K562 (cell line): Measurements from ENCODE around the gene HSPA1L. TPM values are rescaled to one million over a fixed set of nuclear protein-coding genes. Genes with fewer than 3 reads are reported as not detected.

Experiments
- AFF1 ChIP-seq, 2 experiments: fragments of 450-650 bp; IDR thresholded peaks; 2 replicates each; pipeline ENCODE4 v1.6.1; 2018; ENCODE audit warnings: mild to moderate bottlenecking in 2 of 2, low read depth in 1 of 2; ENCODE audit not compliant: partially characterized antibody in 2 of 2
- ATF1 ChIP-seq, 2 experiments: fragments of 450-650 bp in 1 of 2; IDR thresholded peaks; 2 replicates each; pipeline ENCODE4 v1.6.1; 2016; ENCODE audit warnings: missing compliant biosample characterization in 1 of 2, missing genetic modification characterization in 1 of 2
- BRD9 ChIP-seq: fragments of 450-650 bp; IDR thresholded peaks from 2 replicates; pipeline ENCODE4 v1.6.1; 2018; ENCODE audit warnings: low read depth; ENCODE audit not compliant: partially characterized antibody
- CREB3L1 ChIP-seq: fragments of 450-650 bp; IDR thresholded peaks from 2 replicates; pipeline ENCODE4 v1.6.1; 2014; ENCODE audit warnings: low read depth, mild to moderate bottlenecking, moderate library complexity, borderline replicate concordance
- EP400 ChIP-seq: fragments of 450-650 bp; IDR thresholded peaks from 2 replicates; pipeline ENCODE4 v1.6.1; 2017; ENCODE audit warnings: antibody characterized with exemption, mild to moderate bottlenecking, moderate library complexity
- FOXA3 ChIP-seq, 2 experiments: fragments of 450-650 bp in 1 of 2; sonication (generic) in 1 of 2; formaldehyde crosslinking; IDR thresholded peaks in 1 of 2; conservative IDR thresholded peaks in 1 of 2; 2 replicates each; pipeline versions ENCODE4 v1.4.0 to v1.8.0; 2020 to 2022; ENCODE audit warnings: mild to moderate bottlenecking in 2 of 2, missing genetic modification reagents in 1 of 2
- GATAD2A ChIP-seq: fragments of 450-650 bp; IDR thresholded peaks from 2 replicates; pipeline ENCODE4 v1.6.1; 2017
- HDAC1 ChIP-seq, 2 experiments: fragments of 450-650 bp; IDR thresholded peaks; 2 replicates each; pipeline ENCODE4 v1.6.1; 2016 to 2017; ENCODE audit warnings: inconsistent platforms in 1 of 2, mild to moderate bottlenecking in 1 of 2, moderate library complexity in 1 of 2
- KDM1A ChIP-seq, 2 experiments: fragments of 450-650 bp; IDR thresholded peaks; 2 replicates each; pipeline ENCODE4 v1.6.1; 2016; ENCODE audit warnings: mild to moderate bottlenecking in 2 of 2
- MTA1 ChIP-seq: fragments of 450-650 bp; IDR thresholded peaks from 2 replicates; pipeline ENCODE4 v1.6.1; 2017; ENCODE audit warnings: borderline replicate concordance
- NBN ChIP-seq: fragments of 450-650 bp; IDR thresholded peaks from 2 replicates; pipeline ENCODE4 v1.6.1; 2016; ENCODE audit warnings: low read depth, mild to moderate bottlenecking
- RBM22 ChIP-seq: fragments of 200-400 bp; formaldehyde crosslinking; IDR thresholded peaks from 2 replicates; pipeline ENCODE4 v1.6.1; 2018; ENCODE audit warnings: low read length, low read depth; ENCODE audit not compliant: poor library complexity, severe bottlenecking
- SMARCB1 ChIP-seq: IDR thresholded peaks from 2 replicates; pipeline ENCODE4 v1.6.1; 2011; ENCODE audit warnings: improper control_type of control experiment, low read depth; ENCODE audit not compliant: insufficient read length
- SOX6 ChIP-seq: fragments of 450-650 bp; IDR thresholded peaks from 2 replicates; pipeline ENCODE4 v1.6.1; 2014; ENCODE audit warnings: mild to moderate bottlenecking
- SREBF2 ChIP-seq: sonication (generic); formaldehyde crosslinking; IDR thresholded peaks from 2 replicates; pipeline ENCODE4 v1.4.0; 2020; ENCODE audit warnings: mild to moderate bottlenecking, missing genetic modification reagents
- TAL1 ChIP-seq: fragments of 450-650 bp; IDR thresholded peaks from 2 replicates; pipeline ENCODE4 v1.6.1; 2016; ENCODE audit warnings: mild to moderate bottlenecking
- TBL1XR1 ChIP-seq, 2 experiments: IDR thresholded peaks; 2 replicates each; pipeline ENCODE4 v1.6.1; 2012; ENCODE audit warnings: improper control_type of control experiment in 2 of 2, low read length in 2 of 2, mild to moderate bottlenecking in 1 of 2
- TFE3 ChIP-seq: fragments of 450-650 bp; formaldehyde crosslinking; IDR thresholded peaks from 2 replicates; pipeline ENCODE4 v1.4.0; 2020; ENCODE audit warnings: mild to moderate bottlenecking, mixed read lengths
- ZBED1 ChIP-seq: IDR thresholded peaks from 2 replicates; pipeline ENCODE4 v1.6.1; 2014
- ZNF639 ChIP-seq, 2 experiments: fragments of 200-800 bp in 1 of 2; sonication (Bioruptor generic) in 1 of 2; sonication (generic) in 1 of 2; formaldehyde crosslinking in 1 of 2; IDR thresholded peaks in 1 of 2; conservative IDR thresholded peaks in 1 of 2; 2 replicates each; pipeline versions ENCODE4 v1.5.0 to v1.6.1; 2016 to 2020; ENCODE audit warnings: missing compliant biosample characterization in 1 of 2, missing genetic modification characterization in 1 of 2, missing genetic modification reagents in 1 of 2
- polyA plus RNA-seq, 8 experiments: library from polyadenylated mRNA; depleted of rRNA in 4 of 8; stranded (reverse) in 5 of 8; unstranded in 3 of 8; fragments of >200 nt; fragmentation: Nextera tagmentation in 2 of 8; fragmentation: Illumina TruSeq in 1 of 8; extraction: Ambion mirVana in 2 of 8; extraction: Trizol in 1 of 8; gene quantifications; 2 replicates each; pipeline versions ENCODE4 v1.2.1 to v1.2.3, GENCODE V29; 2011 to 2014; ENCODE audit warnings: inconsistent platforms in 1 of 8, missing spikeins in 1 of 8
- total RNA-seq, 7 experiments: library from RNA; depleted of rRNA in 6 of 7; stranded (reverse); fragments of >200 nt in 6 of 7; fragmentation: Illumina TruSeq in 2 of 7; extraction: Trizol in 2 of 7; gene quantifications; 2 replicates each; pipeline versions ENCODE4 v1.2.1 to v1.2.3, GENCODE V29; 2011 to 2021; ENCODE audit warnings: low replicate concordance in 1 of 7

HSPA1L gene
- total and polyA plus RNA-seq, 9 of the 15 experiments (the other 6 are each of a cell fraction or from before 2014, with no cell fraction given), result 0.14 to 2.1 (median 1.3) TPM

- TF ChIP-seq ZNF639 (CRISPR knock-in tag; conservative IDR thresholded peaks at IDR 0.05 in 1 of 2, IDR thresholded peaks at IDR 0.05 in 1 of 2) (0 out of 4 replicates have a peak, but pooled peaks of 1 of the 2 experiments have one; percentile 30), TFE3 (CRISPR knock-in tag) (no peak), TBL1XR1 (IDR thresholded peaks at IDR 0.05; ENCODE audit: low read length in 2 of 2) (0 out of 4 replicates have a peak, but pooled peaks of 1 of the 2 experiments have one; percentile 13), EP400 (peak; percentile 68), HDAC1 (IDR thresholded peaks at IDR 0.05) (peak in 1 of 2 experiments; percentile 71; a peak in 2 of 4 replicates), NBN (peak; percentile 55; the same call in 1 of the 2 replicates), GATAD2A (no peak), MTA1 (peak; percentile 85), ATF1 (CRISPR knock-in tag; IDR thresholded peaks at IDR 0.05) (no peak), ATF1 (tag; IDR thresholded peaks at IDR 0.05) (peak; percentile 54), AFF1 (IDR thresholded peaks at IDR 0.05; ENCODE audit: low read depth in 1 of 2, partially characterized antibody in 2 of 2) (peak in 1 of 2 experiments; percentile 42), TAL1 (peak; percentile 33), KDM1A (IDR thresholded peaks at IDR 0.05) (peak; percentile 68 to 73; a peak in 3 of 4 replicates), SREBF2 (CRISPR knock-in tag) (no peak), ZBED1 (no peak), SMARCB1 (peak; percentile 99), FOXA3 (CRISPR knock-in tag; conservative IDR thresholded peaks at IDR 0.05 in 1 of 2, IDR thresholded peaks at IDR 0.05 in 1 of 2) (peak in 1 of 2 experiments; percentile 63; a peak in 1 of 4 replicates), SOX6 (peak; percentile 85), RBM22 (no peak), BRD9 (peak; percentile 68), CREB3L1 (peak; percentile 54; the same call in 1 of the 2 replicates)
Observed at GRCh38 chr6:31794294-31794865, 20.7 kb downstream of the HSPA1L start (continued).
